ENCODE data around the gene GREB1L.

GRCh38 chr18:21262979-21263378, 20.9 kb downstream of the GREB1L start:
- TF ChIP-seq CTCF (IDR thresholded peaks at IDR 0.05) (no peak), POLR2A (IDR thresholded peaks at IDR 0.05) (no peak)

All from right lobe of liver (tissue), 4 donors.